ENCODE data around the gene SMIM28.

DNA sequence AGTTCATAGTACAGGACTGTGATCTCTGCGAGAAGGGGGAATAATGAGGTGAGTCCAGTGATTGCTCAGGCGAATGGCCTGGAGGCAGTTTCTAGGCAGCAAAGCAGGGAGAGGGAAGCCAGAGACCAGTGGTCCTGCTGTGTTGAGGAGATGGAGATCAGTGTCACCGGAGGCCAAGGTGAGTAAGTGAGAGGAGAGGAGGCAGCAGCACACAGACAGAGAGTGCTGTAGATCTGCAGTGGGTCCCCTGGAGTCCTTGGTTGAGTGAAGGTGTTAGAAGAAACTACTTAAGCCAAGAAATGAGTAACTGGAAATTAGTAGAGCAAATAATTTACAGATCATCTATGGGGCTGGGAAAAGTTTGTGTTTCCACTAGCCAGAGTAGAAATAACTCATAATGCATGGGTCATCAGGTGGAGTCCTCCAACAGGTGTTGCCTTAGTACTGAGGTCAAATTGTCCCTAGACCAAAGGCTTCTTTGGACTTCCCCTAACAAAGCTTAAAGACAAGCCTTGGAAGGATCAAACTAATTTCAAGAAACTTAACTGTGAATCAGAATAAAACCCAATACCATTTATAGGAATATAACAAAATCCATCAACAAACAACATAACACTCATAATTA is 39.9 kb downstream of the SMIM28 start:
- TF ChIP-seq, protein P1, sequence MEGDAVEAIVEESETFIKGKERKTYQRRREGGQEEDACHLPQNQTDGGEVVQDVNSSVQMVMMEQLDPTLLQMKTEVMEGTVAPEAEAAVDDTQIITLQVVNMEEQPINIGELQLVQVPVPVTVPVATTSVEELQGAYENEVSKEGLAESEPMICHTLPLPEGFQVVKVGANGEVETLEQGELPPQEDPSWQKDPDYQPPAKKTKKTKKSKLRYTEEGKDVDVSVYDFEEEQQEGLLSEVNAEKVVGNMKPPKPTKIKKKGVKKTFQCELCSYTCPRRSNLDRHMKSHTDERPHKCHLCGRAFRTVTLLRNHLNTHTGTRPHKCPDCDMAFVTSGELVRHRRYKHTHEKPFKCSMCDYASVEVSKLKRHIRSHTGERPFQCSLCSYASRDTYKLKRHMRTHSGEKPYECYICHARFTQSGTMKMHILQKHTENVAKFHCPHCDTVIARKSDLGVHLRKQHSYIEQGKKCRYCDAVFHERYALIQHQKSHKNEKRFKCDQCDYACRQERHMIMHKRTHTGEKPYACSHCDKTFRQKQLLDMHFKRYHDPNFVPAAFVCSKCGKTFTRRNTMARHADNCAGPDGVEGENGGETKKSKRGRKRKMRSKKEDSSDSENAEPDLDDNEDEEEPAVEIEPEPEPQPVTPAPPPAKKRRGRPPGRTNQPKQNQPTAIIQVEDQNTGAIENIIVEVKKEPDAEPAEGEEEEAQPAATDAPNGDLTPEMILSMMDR (conservative IDR thresholded peaks at IDR 0.05) = no peak
- no peak for TF ChIP-seq ZFX (IDR thresholded peaks at IDR 0.05)
